ENCODE measurements around the gene FGFR3.
A peak's percentile ranks its signal among the peaks of the same experiment; 100 is the strongest.

FGFR3 gene

GRCh38 chr4:1790005-1790404 is 3.1 kb upstream of the FGFR3 start:
- no peak overlapping the region for H3K27ac ChIP-seq
- no peak for TF ChIP-seq CTCF (conservative IDR thresholded peaks at IDR 0.05)

GRCh38 chr4:1792158-1792831 is 798 bp upstream of the FGFR3 start:
- no peak for TF ChIP-seq CTCF (conservative IDR thresholded peaks at IDR 0.05)
- H3K27ac ChIP-seq: no peak overlapping the region

- TF ChIP-seq CTCF (conservative IDR thresholded peaks at IDR 0.05): no peak
- peak overlapping the region; percentile 82 for H3K27ac ChIP-seq
These were observed 375 bp downstream of the FGFR3 start for GRCh38 chr4:1793496-1793840.

GRCh38 chr4:1793940-1794808 is 1.1 kb downstream of the FGFR3 start:
- TF ChIP-seq CTCF (conservative IDR thresholded peaks at IDR 0.05): no peak
- H3K27ac ChIP-seq: peak overlapping the region; percentile 82

GRCh38 chr4:1794809-1795298 is 1.8 kb downstream of the FGFR3 start:
- no peak for TF ChIP-seq CTCF (conservative IDR thresholded peaks at IDR 0.05)
- peak overlapping the region; percentile 82 for H3K27ac ChIP-seq

GRCh38 chr4:1795299-1796195 is 2.5 kb downstream of the FGFR3 start:
- TF ChIP-seq CTCF (conservative IDR thresholded peaks at IDR 0.05): no peak
- peak overlapping the region; percentile 82 for H3K27ac ChIP-seq

Measured in VCaP (cell line).